GM18951 (cell line): ENCODE measurements around the gene LRCH1.

Experiments used
- POLR2A ChIP-seq: IDR thresholded peaks from 4 replicates; pipeline ENCODE4 v1.6.1; 2011; ENCODE audit warnings: mild to moderate bottlenecking; ENCODE audit not compliant: insufficient read length, insufficient read depth; ENCODE audit errors: extremely low read depth
- in situ Hi-C: fragments of 300-500 bp; cut with MboI; formaldehyde crosslinking; loops from one replicate; pipeline ENCODE4 v1.12.0; 2022; ENCODE audit warnings: low sequenced_read_pairs, mixed read lengths, inconsistent platforms; ENCODE audit not compliant: unreplicated experiment

The LRCH1 gene

GRCh38 chr13:46797501-46798237, 244.7 kb downstream of the LRCH1 start:
- no peak for TF ChIP-seq POLR2A
- in situ Hi-C loops: no loop called here

- in situ Hi-C loops: no loop called here
- no peak for TF ChIP-seq POLR2A
Observed at GRCh38 chr13:46799139-46799538, 246.2 kb downstream of the LRCH1 start.

- in situ Hi-C loops: no loop called here
- no peak for TF ChIP-seq POLR2A
Observed at GRCh38 chr13:46801858-46802257, 248.9 kb downstream of the LRCH1 start.
